ENCODE results near the gene DDX1. TPM values are rescaled to one million over a fixed set of nuclear protein-coding genes. Genes with fewer than 3 reads are reported as not detected.
A peak's percentile ranks its signal among the peaks of the same experiment; 100 is the strongest.

Gene DDX1
- total and polyA plus RNA-seq, 2 donors: 76.5 to 107 TPM

- no peak for DNase-seq (ENCODE audit: extremely low spot score)
- Histone ChIP-seq H3K27ac (ENCODE audit: low read depth) (no peak overlapping the region), H3K36me3 (ENCODE audit: insufficient read depth) (no peaks in the 10 kb centered on the region), H3K4me3 (ENCODE audit: low read depth, low read length) (no peak overlapping the region), H3K4me1 (ENCODE audit: insufficient read depth) (peaks cover 2% of the 10 kb centered on the region)
- WGBS: 60% methylated on average over 5 of the region's 5 CpGs
These were observed 33.8 kb upstream of the DDX1 start for GRCh38 chr2:15557887-15558311.

GRCh38 chr2:15559379-15560139 is 32.1 kb upstream of the DDX1 start:
- WGBS: 67% methylated on average over 6 of the region's 6 CpGs
- Histone ChIP-seq H3K4me3 (ENCODE audit: low read depth, low read length) (peak overlapping the region; percentile 94), H3K36me3 (ENCODE audit: insufficient read depth) (no peaks in the 10 kb centered on the region), H3K27ac (ENCODE audit: low read depth) (no peak overlapping the region), H3K4me1 (ENCODE audit: insufficient read depth) (peaks cover 2% of the 10 kb centered on the region)
- DNase-seq (ENCODE audit: extremely low spot score): no peak

- under 1% methylated on average over 32 of the region's 32 CpGs for WGBS
- Histone ChIP-seq H3K27ac (ENCODE audit: low read depth) (no peak overlapping the region), H3K4me1 (ENCODE audit: insufficient read depth) (peaks cover 2% of the 10 kb centered on the region), H3K36me3 (ENCODE audit: insufficient read depth) (no peaks in the 10 kb centered on the region), H3K4me3 (ENCODE audit: low read depth, low read length) (peak overlapping the region; percentile 94)
- no peak for DNase-seq (ENCODE audit: extremely low spot score)
These were observed 31.3 kb upstream of the DDX1 start for GRCh38 chr2:15560140-15560987.

GRCh38 chr2:15560988-15561573 is 30.6 kb upstream of the DDX1 start, which contains the start of gene NBAS:
TSS of gene NBAS (minus strand) at chr2:15561334. CDS start at chr2:15561304, 30 bp downstream.
- Histone ChIP-seq H3K4me1 (ENCODE audit: insufficient read depth) (peaks cover 2% of the 10 kb centered on the region), H3K36me3 (ENCODE audit: insufficient read depth) (no peaks in the 10 kb centered on the region), H3K4me3 (ENCODE audit: low read depth, low read length) (peak within 1 kb of the TSS; percentile 94), H3K27ac (ENCODE audit: low read depth) (peak within 1 kb of the TSS; percentile 27)
- DNase-seq (ENCODE audit: extremely low spot score): peak; percentile 87
- under 1% methylated on average over 30 of the region's 30 CpGs for WGBS

- Histone ChIP-seq H3K4me1 (ENCODE audit: insufficient read depth) (peaks cover 2% of the 10 kb centered on the region), H3K27ac (ENCODE audit: low read depth) (peak overlapping the region; percentile 27), H3K4me3 (ENCODE audit: low read depth, low read length) (peak overlapping the region; percentile 94), H3K36me3 (ENCODE audit: insufficient read depth) (no peaks in the 10 kb centered on the region)
- WGBS: 4% methylated on average over 13 of the region's 13 CpGs
- DNase-seq (ENCODE audit: extremely low spot score): peak; percentile 53
These were observed 29.9 kb upstream of the DDX1 start for GRCh38 chr2:15561574-15562344.

GRCh38 chr2:15562354-15563031 is 29.2 kb upstream of the DDX1 start:
- WGBS: 70% methylated on average over 6 of the region's 6 CpGs
- H3K36me3 ChIP-seq (ENCODE audit: insufficient read depth): no peaks in the 10 kb centered on the region
- no peak overlapping the region for H3K27ac ChIP-seq (ENCODE audit: low read depth)
- H3K4me1 ChIP-seq (ENCODE audit: insufficient read depth): peaks cover 2% of the 10 kb centered on the region
- DNase-seq (ENCODE audit: extremely low spot score): no peak
- no peak overlapping the region for H3K4me3 ChIP-seq (ENCODE audit: low read depth, low read length)

- Histone ChIP-seq H3K4me1 (ENCODE audit: insufficient read depth) (peaks cover 2% of the 10 kb centered on the region), H3K27ac (ENCODE audit: low read depth) (no peak overlapping the region), H3K36me3 (ENCODE audit: insufficient read depth) (no peaks in the 10 kb centered on the region), H3K4me3 (ENCODE audit: low read depth, low read length) (no peak overlapping the region)
- WGBS: 85% methylated on average over 9 of the region's 9 CpGs
- DNase-seq (ENCODE audit: extremely low spot score): no peak
These were observed 28.2 kb upstream of the DDX1 start for GRCh38 chr2:15563227-15564100.

GRCh38 chr2:15565392-15565791 is 26.3 kb upstream of the DDX1 start:
- Histone ChIP-seq H3K36me3 (ENCODE audit: insufficient read depth) (no peaks in the 10 kb centered on the region), H3K4me3 (ENCODE audit: low read depth, low read length) (no peak overlapping the region), H3K4me1 (ENCODE audit: insufficient read depth) (no peaks in the 10 kb centered on the region), H3K27ac (ENCODE audit: low read depth) (no peak overlapping the region)
- WGBS: 86% methylated on average over 3 of the region's 3 CpGs
- DNase-seq (ENCODE audit: extremely low spot score): no peak

GRCh38 chr2:15565994-15566671 is 25.5 kb upstream of the DDX1 start:
- WGBS: 38% methylated on average over 2 of the region's 2 CpGs
- no peak overlapping the region for H3K4me3 ChIP-seq (ENCODE audit: low read depth, low read length)

GRCh38 chr2:15566912-15567311 is 24.8 kb upstream of the DDX1 start:
- WGBS: 93% methylated on average over 6 of the region's 6 CpGs
- Histone ChIP-seq H3K36me3 (ENCODE audit: insufficient read depth) (no peaks in the 10 kb centered on the region), H3K27ac (ENCODE audit: low read depth) (no peak overlapping the region), H3K4me1 (ENCODE audit: insufficient read depth) (no peaks in the 10 kb centered on the region), H3K4me3 (ENCODE audit: low read depth, low read length) (no peak overlapping the region)
- no peak for DNase-seq (ENCODE audit: extremely low spot score)

More at GRCh38 chr2:15565994-15566671, 25.5 kb upstream of the DDX1 start:
- DNase-seq (ENCODE audit: extremely low spot score): no peak
- Histone ChIP-seq H3K36me3 (ENCODE audit: insufficient read depth) (no peaks in the 10 kb centered on the region), H3K4me1 (ENCODE audit: insufficient read depth) (no peaks in the 10 kb centered on the region), H3K27ac (ENCODE audit: low read depth) (no peak overlapping the region)

- DNase-seq (ENCODE audit: extremely low spot score): no peak
- Histone ChIP-seq H3K4me3 (ENCODE audit: low read depth, low read length) (no peak overlapping the region), H3K27ac (ENCODE audit: low read depth) (no peak overlapping the region), H3K36me3 (ENCODE audit: insufficient read depth) (no peaks in the 10 kb centered on the region), H3K4me1 (ENCODE audit: insufficient read depth) (no peaks in the 10 kb centered on the region)
- 91% methylated on average over 12 of the region's 12 CpGs for WGBS
These were observed 22.8 kb upstream of the DDX1 start for GRCh38 chr2:15568874-15569273.
